ENCODE data around the gene LEMD3. TPM values are rescaled to one million over a fixed set of nuclear protein-coding genes. Genes with fewer than 3 reads are reported as not detected.
"Not testable (repeated sequence)": the region's sequence is repeated elsewhere in the genome, so short reads cannot be mapped to it uniquely, and the experiment has no call there.

LEMD3 gene
- total RNA-seq, 1 experiment from 2014 or later, result 64.2 TPM

DNA sequence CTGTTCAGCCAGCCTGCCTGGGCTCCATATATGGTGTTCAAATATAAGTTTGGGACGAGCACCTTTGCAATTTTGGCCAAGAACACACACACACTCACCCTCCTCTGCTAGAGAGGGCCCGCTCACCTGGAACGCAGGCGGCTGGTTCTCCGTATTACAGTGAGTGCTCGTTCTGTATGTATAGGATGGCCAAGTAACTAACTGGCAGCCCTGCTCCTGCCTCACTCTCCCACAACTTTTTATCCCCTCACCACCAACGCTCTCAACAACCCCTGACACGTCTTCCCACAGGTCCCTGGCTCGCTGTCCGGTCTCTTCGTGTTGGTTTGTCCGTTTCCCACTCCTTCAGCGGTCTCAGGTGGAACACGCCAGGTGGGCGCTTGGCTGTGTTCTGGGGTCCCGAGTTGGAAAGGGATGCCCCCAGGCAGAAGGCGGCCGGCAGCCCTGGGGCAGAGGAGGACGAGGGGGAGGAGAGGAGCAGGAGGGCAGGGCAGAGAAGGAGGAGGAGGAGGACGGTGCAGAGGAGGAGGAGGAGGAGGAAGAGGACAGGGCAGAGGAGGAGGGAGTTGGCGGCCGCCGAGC is 108.7 kb downstream of the LEMD3 start:
- no peak for DNase-seq (ENCODE audit: low spot score)

DNA sequence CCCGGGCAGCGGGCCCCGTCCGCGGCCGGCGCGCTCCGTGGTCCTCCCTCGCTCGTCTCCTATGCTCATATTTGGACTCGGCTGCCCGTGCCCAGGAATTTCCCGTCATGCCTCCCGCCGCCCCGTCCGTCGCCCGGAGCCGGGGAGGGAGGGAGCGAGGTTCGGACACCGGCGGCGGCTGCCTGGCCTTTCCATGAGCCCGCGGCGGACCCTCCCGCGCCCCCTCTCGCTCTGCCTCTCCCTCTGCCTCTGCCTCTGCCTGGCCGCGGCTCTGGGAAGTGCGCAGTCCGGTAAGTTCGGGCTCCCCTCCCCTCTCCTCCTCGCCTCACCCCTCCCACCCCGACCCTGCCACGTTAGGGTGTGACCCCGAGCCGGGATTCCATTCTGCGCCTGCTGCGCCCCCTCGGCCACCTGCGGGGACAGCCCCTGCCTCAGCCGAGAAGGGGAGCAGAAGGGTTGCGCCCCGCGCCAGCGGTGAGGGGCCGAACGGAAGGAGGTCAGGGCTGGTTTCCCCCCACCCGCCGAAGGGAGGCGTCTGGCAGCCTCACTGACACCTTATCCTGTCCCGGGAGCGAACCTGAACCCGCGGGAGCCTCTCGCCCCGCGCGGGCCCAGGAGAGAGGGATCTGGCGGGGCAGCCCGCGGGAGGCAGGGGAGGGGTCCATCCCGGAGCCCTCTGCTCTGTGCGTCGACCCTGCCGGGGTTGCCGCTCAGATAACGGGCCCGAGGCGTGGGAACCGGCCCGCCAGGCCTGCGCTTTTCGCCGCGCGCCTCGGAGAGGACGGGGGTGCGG is 109.4 kb downstream of the LEMD3 start, which contains the start of gene MSRB3:
Gene MSRB3 (plus strand): TSS at position 108 of the 793 bp plus-strand sequence. CDS start 29,897 bp downstream, outside the sequence.
- DNase-seq (ENCODE audit: low spot score), result no peak

DNA sequence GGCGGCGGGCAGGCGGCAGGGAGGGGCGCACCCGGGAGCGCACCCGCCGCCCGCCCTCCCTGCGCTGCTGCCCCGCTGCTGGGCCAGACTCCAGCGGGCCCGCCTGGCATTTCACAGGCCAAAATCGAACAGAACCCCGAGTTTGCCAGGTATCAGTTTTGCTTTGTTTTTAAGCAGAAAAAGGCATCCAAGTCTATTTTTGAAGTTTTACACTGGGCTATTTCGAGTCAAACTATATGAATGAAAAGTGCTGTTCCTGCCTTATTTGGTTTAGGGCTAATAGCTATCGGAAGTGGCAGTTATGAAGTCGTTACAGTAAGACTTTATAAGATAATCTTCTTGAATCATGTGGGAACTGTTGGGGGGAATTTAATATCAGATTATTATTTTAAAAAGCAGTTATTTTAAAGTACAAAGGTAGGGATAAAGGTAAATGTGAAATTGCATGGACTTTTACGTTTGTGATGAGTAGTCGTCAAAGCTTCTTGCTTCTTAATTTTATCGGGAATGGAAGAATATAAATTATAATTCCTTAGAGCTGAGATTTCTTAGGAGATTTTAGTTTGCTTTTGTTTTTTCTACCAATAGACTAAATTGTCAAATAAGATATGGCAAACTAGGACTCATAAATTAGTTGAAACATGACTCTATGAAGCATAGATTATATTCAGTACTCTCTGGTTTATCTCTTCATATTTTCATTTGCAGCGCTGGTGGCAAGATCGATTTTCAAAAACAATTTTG is 110.2 kb downstream of the LEMD3 start:
- no peak for DNase-seq (ENCODE audit: low spot score)

DNA sequence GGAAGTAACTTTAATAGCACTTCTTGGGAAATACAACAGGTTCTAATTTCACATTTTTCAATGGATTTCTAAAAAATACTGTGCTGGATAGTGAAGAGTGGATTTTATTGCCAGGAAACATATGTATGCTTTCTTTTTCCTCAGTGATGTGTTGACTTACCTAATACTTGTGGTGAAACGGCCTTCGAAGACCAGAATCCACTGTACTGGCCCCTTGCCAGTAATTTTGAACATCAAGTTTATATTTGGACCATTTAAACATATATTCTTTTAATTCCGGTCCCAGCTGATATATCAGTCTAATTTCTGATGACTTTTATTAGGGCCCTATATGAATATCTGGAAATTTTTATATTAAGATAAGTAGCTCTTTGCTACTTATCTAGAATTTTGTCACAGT is 110.9 kb downstream of the LEMD3 start:
- no peak for DNase-seq (ENCODE audit: low spot score)

DNA sequence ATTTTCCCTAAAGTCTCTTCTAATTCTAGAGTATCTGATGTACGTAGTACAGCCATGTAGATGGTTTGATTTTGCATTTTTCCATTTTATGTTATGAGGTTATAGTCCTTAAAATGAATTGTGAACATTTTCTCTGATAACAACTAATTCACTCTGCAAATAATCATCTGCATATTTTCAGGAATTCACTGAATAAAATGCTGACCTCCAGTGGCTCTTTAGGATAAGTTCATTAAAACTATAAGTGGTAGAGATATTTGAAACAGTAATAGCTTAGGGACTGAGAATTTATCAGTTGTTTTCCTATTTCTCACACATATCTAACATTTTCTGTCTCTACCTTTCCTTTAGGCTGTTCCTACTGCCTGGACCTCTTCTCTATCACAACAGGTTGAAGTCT is 113.5 kb downstream of the LEMD3 start:
- DNase-seq (ENCODE audit: low spot score), result no peak

GRCh38 chr12:65285532-65285931 is 116.1 kb downstream of the LEMD3 start:
- DNase-seq (ENCODE audit: low spot score), result not testable (repeated sequence)

DNA sequence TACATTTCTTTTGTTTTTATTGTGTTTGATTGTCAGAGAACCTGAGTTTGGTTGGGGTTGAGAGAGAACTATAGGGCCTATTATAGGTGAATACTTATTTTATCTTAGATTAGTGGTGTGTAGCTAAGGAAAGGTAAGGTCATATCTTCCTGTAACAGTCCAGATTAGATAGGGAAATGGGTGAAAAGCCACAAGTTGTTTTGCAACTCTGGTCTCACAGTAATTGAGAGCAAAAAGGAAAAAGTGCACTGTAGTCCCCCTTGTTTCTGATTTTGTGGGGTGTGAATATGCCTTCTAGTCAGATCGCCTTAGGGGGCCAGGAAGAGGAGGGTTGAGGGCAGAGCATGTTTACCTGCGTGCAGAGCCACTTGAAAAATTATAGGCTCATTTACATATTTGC is 118.0 kb downstream of the LEMD3 start:
- DNase-seq (ENCODE audit: low spot score), result no peak

DNA sequence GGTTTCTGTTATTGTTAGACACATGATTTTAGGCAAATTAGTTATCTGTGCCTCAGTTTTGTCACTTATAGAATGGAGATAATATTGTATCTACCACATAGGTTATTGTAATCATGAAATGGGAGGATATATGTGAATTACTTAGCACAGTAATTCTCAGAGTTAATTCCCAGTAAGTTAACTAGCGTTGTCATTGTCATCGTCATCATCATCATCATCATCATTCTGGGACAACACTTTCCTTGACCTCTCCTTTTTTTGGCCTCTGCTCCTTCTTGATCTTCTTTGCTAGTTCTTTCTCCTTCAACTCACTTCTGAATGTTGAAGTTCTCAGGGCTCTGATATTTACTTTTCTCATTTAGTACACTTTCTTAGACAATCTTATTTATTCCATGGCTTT is 122.9 kb downstream of the LEMD3 start:
- DNase-seq (ENCODE audit: low spot score), result no peak

DNA sequence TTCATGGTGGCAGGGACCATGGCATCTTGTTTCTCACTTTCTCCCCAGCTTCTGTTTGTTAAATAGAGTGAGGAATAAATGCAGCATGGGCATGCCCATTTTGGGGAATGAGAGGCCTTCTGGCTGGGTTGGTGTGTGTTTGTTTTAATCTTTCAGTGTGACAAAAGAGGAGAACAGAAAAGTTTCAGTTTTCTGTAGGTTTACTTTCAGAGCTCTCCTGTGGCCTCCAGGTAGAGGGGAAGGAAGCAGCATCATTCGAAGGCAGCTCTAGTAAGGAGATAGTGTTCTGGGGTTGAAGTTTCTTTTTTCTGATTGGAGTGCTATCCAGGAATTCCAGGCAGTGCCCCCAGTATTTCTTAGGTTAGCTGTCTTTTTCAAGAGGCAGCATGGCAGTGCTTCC is 124.4 kb downstream of the LEMD3 start:
- no peak for DNase-seq (ENCODE audit: low spot score)

- no peak for DNase-seq (ENCODE audit: low spot score)
Observed at GRCh38 chr12:65294641-65295262, 125.4 kb downstream of the LEMD3 start.

- DNase-seq (ENCODE audit: low spot score), result no peak
Observed at GRCh38 chr12:65296508-65297265, 127.3 kb downstream of the LEMD3 start.

Other genes with a start within 250 kb of the LEMD3 start
- not detected in 2 replicates for gene WIF1, start 48.3 kb upstream of the LEMD3 start, total RNA-seq (2014; rRNA removed; shearing (Covaris generic))
- 0.05 TPM in 1 of 2 replicates, not detected in the other for gene MSRB3, start 109.1 kb downstream of the LEMD3 start, total RNA-seq (2014; rRNA removed; shearing (Covaris generic))

All from HT-29 (cell line).